Common myeloid progenitor, CD34-positive (primary cell): ENCODE measurements around the gene TCEANC.

Source experiments
- CTCF ChIA-PET: fragments of 350-600 bp; sonication (Branson Sonifier 250); formaldehyde crosslinking; loops from one replicate; lab custom pipeline; 2021; ENCODE audit warnings: antibody characterized with exemption; lab: Charles Lee
- POLR2A ChIA-PET: fragments of 350-600 bp; sonication (Branson Sonifier 250); formaldehyde crosslinking; loops from one replicate; lab custom pipeline; 2021; ENCODE audit warnings: antibody characterized with exemption; lab: Charles Lee
- DNase-seq, 3 donors: peaks; one replicate each; pipeline versions ENCODE4 v3.0.0 to v3.0.0-alpha.2; 2013
- H3K27ac ChIP-seq, 2 experiments: 1 replicate in 1 of 2; 2 replicates in 1 of 2; pipeline ENCODE4 v1.7.0; 2013; ENCODE audit warnings: inconsistent platforms in 2 of 2, low read length in 2 of 2, mild to moderate bottlenecking in 2 of 2, low read depth in 1 of 2, moderate library complexity in 1 of 2; ENCODE audit not compliant: severe bottlenecking in 2 of 2, insufficient read depth in 1 of 2, poor library complexity in 1 of 2
- H3K27me3 ChIP-seq, 5 experiments: replicated peaks in 2 of 5; 1 replicate in 3 of 5; 2 replicates in 2 of 5; pipeline versions ENCODE4 v1.6.1 to v1.7.0; 2013; ENCODE audit warnings: low read length in 4 of 5, mild to moderate bottlenecking in 2 of 5, moderate library complexity in 2 of 5, inconsistent platforms in 1 of 5; ENCODE audit not compliant: insufficient read depth in 5 of 5, control insufficient read depth in 4 of 5
- H3K36me3 ChIP-seq, 4 experiments: 1 replicate in 2 of 4; 2 replicates in 2 of 4; pipeline versions ENCODE4 v1.6.1 to v1.7.0; 2013; ENCODE audit warnings: low read length in 3 of 4, control low read depth in 1 of 4, mild to moderate bottlenecking in 1 of 4; ENCODE audit not compliant: control insufficient read depth in 4 of 4, insufficient read depth in 4 of 4
- H3K4me1 ChIP-seq, 4 experiments: 1 replicate in 3 of 4; 2 replicates in 1 of 4; pipeline versions ENCODE4 v1.6.1 to v1.7.1; 2013; ENCODE audit warnings: low read length in 3 of 4, mild to moderate bottlenecking in 3 of 4, control low read depth in 1 of 4, inconsistent platforms in 1 of 4, moderate library complexity in 1 of 4; ENCODE audit not compliant: control insufficient read depth in 4 of 4, insufficient read depth in 4 of 4; ENCODE audit errors: control extremely low read depth in 1 of 4
- H3K4me3 ChIP-seq, 7 experiments: 1 replicate in 4 of 7; 2 replicates in 3 of 7; pipeline versions ENCODE4 v1.5.1 to v1.7.0; 2013; ENCODE audit warnings: mild to moderate bottlenecking in 7 of 7, low read length in 6 of 7, moderate library complexity in 6 of 7, inconsistent platforms in 2 of 7, low read depth in 2 of 7, control low read depth in 1 of 7; ENCODE audit not compliant: insufficient read depth in 4 of 7, control insufficient read depth in 1 of 7; ENCODE audit errors: extremely low read depth in 1 of 7
- H3K9me3 ChIP-seq, 5 experiments: 1 replicate in 4 of 5; 2 replicates in 1 of 5; pipeline versions ENCODE4 v1.6.1 to v1.7.1; 2013; ENCODE audit warnings: low read length in 4 of 5, mild to moderate bottlenecking in 2 of 5, inconsistent platforms in 1 of 5, low read depth in 1 of 5, moderate library complexity in 1 of 5; ENCODE audit not compliant: control insufficient read depth in 4 of 5, insufficient read depth in 2 of 5; ENCODE audit errors: control extremely low read depth in 1 of 5
- whole genome bisulfite sequencing: methylation state at CpG from one replicate; pipeline ENCODE4 v1.1.5; 2013; ENCODE audit not compliant: insufficient coverage; 5-methylcytosine and 5-hydroxymethylcytosine counted together

Gene TCEANC

DNA sequence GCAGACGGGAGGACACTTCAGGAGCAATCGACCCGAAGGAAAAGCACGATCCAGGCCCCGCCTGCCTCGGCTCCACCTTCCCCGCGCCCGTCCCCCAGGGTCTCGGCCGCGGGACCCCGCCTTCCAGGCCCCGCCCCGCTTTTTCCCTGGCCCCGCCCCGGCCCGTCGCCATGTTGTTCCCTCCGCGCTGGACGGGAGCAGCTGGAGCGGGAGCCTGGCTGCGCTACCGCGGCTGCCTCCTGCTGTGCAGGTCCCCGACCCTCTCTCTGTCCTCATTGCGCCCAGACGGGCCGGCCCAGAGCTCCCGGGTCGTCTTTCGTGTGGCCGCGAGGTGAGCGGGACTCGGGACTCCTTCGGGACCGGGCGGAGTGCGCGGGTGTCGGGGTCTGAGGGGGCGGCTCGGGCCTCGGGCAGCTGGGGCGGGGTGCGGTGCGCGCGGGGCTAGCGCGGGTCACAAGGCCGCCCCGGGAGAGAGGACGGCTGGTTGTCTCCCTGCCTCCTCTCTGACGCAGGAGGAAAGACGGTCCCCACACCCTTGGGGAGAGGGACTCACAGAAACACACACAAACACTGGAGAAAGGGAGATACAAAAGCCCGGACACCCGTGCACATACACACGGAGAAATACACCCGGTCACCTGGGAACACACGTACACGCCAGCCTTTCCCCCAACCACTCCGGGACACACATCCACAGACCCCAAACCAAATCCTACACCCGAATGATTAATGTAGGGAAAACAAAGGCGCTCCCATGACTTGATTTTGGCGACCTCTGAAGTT, 36.2 kb downstream of the TCEANC start, which contains the start of gene RAB9A:
TSS of gene RAB9A (plus strand) at position 171 of the 783 bp plus-strand sequence. CDS start 19,619 bp downstream, outside the sequence.
- CTCF ChIA-PET: interaction anchor here (1.1 to 1.4 kb wide), 2 partner anchors 8 to 57 kb away, joined by 3 read pairs; no protein-coding TSS in a partner anchor
- POLR2A ChIA-PET: interaction anchor here (2.1 kb wide), 1 partner anchor 46 kb away, joined by 5 read pairs; the partner anchor contains the start of genes OFD1 and TRAPPC2
- no peaks in the 10 kb centered on the region for H3K9me3 ChIP-seq

GRCh38 chrX:13689741-13690211, 36.8 kb downstream of the TCEANC start:
- Histone ChIP-seq H3K36me3 (no peaks in the 10 kb centered on the region), H3K4me1 (peaks cover 6 to 25% (median 17%) of the 10 kb centered on the region in 4 experiments), H3K9me3 (no peaks in the 10 kb centered on the region), H3K27me3 (peaks cover 0 to 28% (median 0%) of the 10 kb centered on the region in 5 experiments), H3K27ac (peak overlapping the region; percentile 54 to 83), H3K4me3 (peak overlapping the region; percentile 40 to 90 (median 74))
- 0% methylated on average over 12 of the region's 16 CpGs for WGBS
- ChIA-PET CTCF (no interaction called here), POLR2A (interaction anchor here (0.7 to 2.1 kb wide), 2 partner anchors 45 to 500 kb away, joined by 4 to 5 read pairs; partner anchors contain the start of genes OFD1 and TRAPPC2)
- peak in 2 of 3 donors; percentile 63 to 74 for DNase-seq

More for the DNA sequence above, 36.2 kb downstream of the TCEANC start, which contains the start of gene RAB9A:
- Histone ChIP-seq H3K4me3 (peak within 1 kb of the TSS; percentile 40 to 90 (median 74)), H3K4me1 (peaks cover 2 to 21% (median 12%) of the 10 kb centered on the region in 4 experiments), H3K27me3 (peaks cover 0 to 24% (median 0%) of the 10 kb centered on the region in 5 experiments), H3K27ac (peak within 1 kb of the TSS; percentile 54 to 83), H3K36me3 (no peaks in the 10 kb centered on the region)
- under 1% methylated on average over 47 of the region's 68 CpGs for WGBS
- DNase-seq: peak; percentile 55 to 72 (median 68)

DNA sequence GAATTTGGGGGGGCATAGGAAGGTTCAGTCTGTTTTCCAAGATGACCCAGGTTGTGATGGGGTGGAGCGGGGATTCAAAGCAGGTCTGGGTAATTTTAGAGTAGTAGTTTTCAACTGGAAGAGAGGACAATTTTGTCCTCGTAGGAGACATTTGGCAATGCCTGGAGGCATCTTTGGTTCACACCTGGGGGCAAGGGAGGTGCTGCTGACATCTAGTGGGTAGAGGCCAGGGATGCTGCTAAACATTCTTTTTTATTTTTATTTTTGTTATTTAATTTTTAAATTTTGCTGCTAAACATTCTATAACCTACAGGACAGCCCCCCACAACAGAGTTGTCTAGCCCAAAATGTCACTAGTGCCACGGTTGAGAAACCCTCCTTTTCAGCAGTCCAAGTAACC, 37.9 kb downstream of the TCEANC start:
- peak in 1 of 3 donors; percentile 15 for DNase-seq
- ChIA-PET CTCF (interaction anchor here (0.7 kb wide), 1 partner anchor 66 kb away, joined by 3 read pairs; no protein-coding TSS in a partner anchor), POLR2A (no interaction called here)
- Histone ChIP-seq H3K36me3 (no peaks in the 10 kb centered on the region), H3K27ac (no peak overlapping the region), H3K4me3 (peak overlapping the region in 4 of 7 experiments; percentile 3 to 90 (median 74)), H3K9me3 (no peaks in the 10 kb centered on the region), H3K4me1 (peaks cover 10 to 30% (median 22%) of the 10 kb centered on the region in 4 experiments), H3K27me3 (peaks cover 0 to 29% (median 0%) of the 10 kb centered on the region in 5 experiments)
- WGBS: 54% methylated on average over 2 of the region's 3 CpGs

- H3K36me3 ChIP-seq: no peaks in the 10 kb centered on the region
- peak in 1 of 3 donors; percentile 17 for DNase-seq
- H3K4me1 ChIP-seq: peaks cover 14 to 35% (median 23%) of the 10 kb centered on the region in 4 experiments
- H3K27ac ChIP-seq: no peak overlapping the region
- ChIA-PET CTCF (interaction anchor here (0.7 to 1.9 kb wide), 2 partner anchors 18 to 65 kb away, joined by 3 to 4 read pairs; no protein-coding TSS in a partner anchor), POLR2A (interaction anchor here (0.9 kb wide), 1 partner anchor 42 kb away, joined by 3 read pairs; the partner anchor contains the start of genes OFD1 and TRAPPC2)
- H3K4me3 ChIP-seq: no peak overlapping the region
- H3K9me3 ChIP-seq: no peaks in the 10 kb centered on the region
- 88% methylated on average over 3 of the region's 7 CpGs for WGBS
- H3K27me3 ChIP-seq: peaks cover 0 to 29% (median 0%) of the 10 kb centered on the region in 5 experiments
Observed at GRCh38 chrX:13691841-13692371, 39.0 kb downstream of the TCEANC start.

DNA sequence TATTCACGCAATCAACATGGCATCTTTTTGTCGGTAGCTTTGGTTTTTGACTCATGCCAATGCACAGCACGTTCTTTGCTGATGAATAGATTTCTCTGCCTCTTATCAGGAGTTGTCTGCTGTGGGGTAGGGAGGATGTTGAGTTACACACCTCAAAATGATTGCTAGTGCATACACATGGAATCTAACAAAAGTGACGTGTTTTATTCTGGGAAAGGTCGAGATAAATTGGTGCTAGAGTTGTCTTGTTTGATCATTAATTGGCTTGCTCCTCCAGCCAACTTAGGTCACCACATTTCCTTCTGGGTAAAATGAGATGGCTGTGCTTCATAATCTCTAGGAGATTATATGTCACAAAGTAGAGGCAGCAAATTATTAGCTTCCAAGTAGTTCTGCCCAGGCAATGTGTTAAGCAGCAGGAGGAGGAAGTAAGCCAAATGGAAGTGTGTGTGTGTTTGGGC, 39.9 kb downstream of the TCEANC start:
- 85% methylated on average over 3 of the region's 5 CpGs for WGBS
- CTCF ChIA-PET: interaction anchor here (1.9 kb wide), 1 partner anchor 17 kb away, joined by 4 read pairs; no protein-coding TSS in a partner anchor

GRCh38 chrX:13693341-13693961, 40.5 kb downstream of the TCEANC start:
- POLR2A ChIA-PET: no interaction called here
- H3K36me3 ChIP-seq: no peaks in the 10 kb centered on the region
- H3K9me3 ChIP-seq: no peaks in the 10 kb centered on the region
- no peak for DNase-seq
- peaks cover 22 to 43% (median 32%) of the 10 kb centered on the region in 4 experiments for H3K4me1 ChIP-seq
- no peak overlapping the region for H3K4me3 ChIP-seq
- no peak overlapping the region for H3K27ac ChIP-seq
- CTCF ChIA-PET: interaction anchor here (1.9 kb wide), 1 partner anchor 16 kb away, joined by 4 read pairs; no protein-coding TSS in a partner anchor
- peaks cover 0 to 26% (median 0%) of the 10 kb centered on the region in 5 experiments for H3K27me3 ChIP-seq
- 58% methylated on average over 6 of the region's 7 CpGs for WGBS

More for the DNA sequence above, 39.9 kb downstream of the TCEANC start:
- no peaks in the 10 kb centered on the region for H3K36me3 ChIP-seq
- H3K27ac ChIP-seq: no peak overlapping the region
- peaks cover 22 to 39% (median 29%) of the 10 kb centered on the region in 4 experiments for H3K4me1 ChIP-seq
- H3K9me3 ChIP-seq: no peaks in the 10 kb centered on the region
- no peak for DNase-seq
- H3K4me3 ChIP-seq: no peak overlapping the region
- POLR2A ChIA-PET: interaction anchor here (0.9 kb wide), 1 partner anchor 42 kb away, joined by 3 read pairs; the partner anchor contains the start of genes OFD1 and TRAPPC2
- H3K27me3 ChIP-seq: peaks cover 0 to 29% (median 0%) of the 10 kb centered on the region in 5 experiments
